Colonic mucosa (tissue), 4 donors: ENCODE data around the gene TMEM120B. TPM values are rescaled to one million over a fixed set of nuclear protein-coding genes. Genes with fewer than 3 reads are reported as not detected.

Experiments
- DNase-seq: peaks from one replicate; pipeline ENCODE4 v3.0.0-alpha.2; 2020
- H3K27ac ChIP-seq: fragments of 200-600 bp; one replicate; pipeline ENCODE4 v1.8.0; 2021
- H3K27me3 ChIP-seq: fragments of 200-600 bp; one replicate; pipeline ENCODE4 v1.8.0; 2021
- H3K36me3 ChIP-seq: fragments of 200-600 bp; one replicate; pipeline ENCODE4 v1.8.0; 2021
- H3K4me1 ChIP-seq: fragments of 200-600 bp; one replicate; pipeline ENCODE4 v1.8.0; 2021; ENCODE audit warnings: mild to moderate bottlenecking
- H3K4me3 ChIP-seq: fragments of 200-600 bp; one replicate; pipeline ENCODE4 v1.8.0; 2021
- H3K9ac ChIP-seq, 2 donors: one replicate each; pipeline ENCODE4 v1.7.0; 2013; ENCODE audit warnings: control low read depth in 2 of 2, low read depth in 2 of 2, low read length in 2 of 2
- H3K9me3 ChIP-seq: fragments of 200-600 bp; one replicate; pipeline ENCODE4 v1.8.0; 2021
- intact Hi-C: fragments of 100-400 bp; cut with DNase I; formaldehyde crosslinking; loops from one replicate; pipeline ENCODE4 v1.14.1; 2022
- total RNA-seq, 2 donors: library from RNA; stranded (reverse); fragmentation: NEBNext Ultra II Directional in 1 of 2; extraction: Animal tissue kit (Norgen Biotek cat#: 25700) in 1 of 2; gene quantifications; one replicate each; pipeline ENCODE4 v1.2.1, GENCODE V29; 2021
- TF ChIP-seq, protein P1 (sequence below): fragments of 200-600 bp; IDR thresholded peaks from one replicate; pipeline ENCODE4 v1.8.0; 2022; ENCODE audit warnings: antibody characterized with exemption, mild to moderate bottlenecking
- donor health status: healthy.
- donor health status: DM: no; HTN: no; CAD: no.
- donor health status: DM: no; HTN: no; CAD: no.

Gene TMEM120B
- total RNA-seq, 2 donors from 2014 or later: 3.9 to 6.5 TPM

- DNase-seq: no peak
- intact Hi-C loops: no loop called here
- Histone ChIP-seq H3K4me1 (no peaks in the 10 kb centered on the region), H3K4me3 (no peak overlapping the region), H3K9ac (no peak overlapping the region), H3K27ac (no peak overlapping the region), H3K9me3 (no peaks in the 10 kb centered on the region), H3K27me3 (no peaks in the 10 kb centered on the region), H3K36me3 (no peaks in the 10 kb centered on the region)
- TF ChIP-seq, protein P1, sequence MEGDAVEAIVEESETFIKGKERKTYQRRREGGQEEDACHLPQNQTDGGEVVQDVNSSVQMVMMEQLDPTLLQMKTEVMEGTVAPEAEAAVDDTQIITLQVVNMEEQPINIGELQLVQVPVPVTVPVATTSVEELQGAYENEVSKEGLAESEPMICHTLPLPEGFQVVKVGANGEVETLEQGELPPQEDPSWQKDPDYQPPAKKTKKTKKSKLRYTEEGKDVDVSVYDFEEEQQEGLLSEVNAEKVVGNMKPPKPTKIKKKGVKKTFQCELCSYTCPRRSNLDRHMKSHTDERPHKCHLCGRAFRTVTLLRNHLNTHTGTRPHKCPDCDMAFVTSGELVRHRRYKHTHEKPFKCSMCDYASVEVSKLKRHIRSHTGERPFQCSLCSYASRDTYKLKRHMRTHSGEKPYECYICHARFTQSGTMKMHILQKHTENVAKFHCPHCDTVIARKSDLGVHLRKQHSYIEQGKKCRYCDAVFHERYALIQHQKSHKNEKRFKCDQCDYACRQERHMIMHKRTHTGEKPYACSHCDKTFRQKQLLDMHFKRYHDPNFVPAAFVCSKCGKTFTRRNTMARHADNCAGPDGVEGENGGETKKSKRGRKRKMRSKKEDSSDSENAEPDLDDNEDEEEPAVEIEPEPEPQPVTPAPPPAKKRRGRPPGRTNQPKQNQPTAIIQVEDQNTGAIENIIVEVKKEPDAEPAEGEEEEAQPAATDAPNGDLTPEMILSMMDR: no peak
Observed at GRCh38 chr12:121750507-121750955, 38.0 kb downstream of the TMEM120B start.

DNA sequence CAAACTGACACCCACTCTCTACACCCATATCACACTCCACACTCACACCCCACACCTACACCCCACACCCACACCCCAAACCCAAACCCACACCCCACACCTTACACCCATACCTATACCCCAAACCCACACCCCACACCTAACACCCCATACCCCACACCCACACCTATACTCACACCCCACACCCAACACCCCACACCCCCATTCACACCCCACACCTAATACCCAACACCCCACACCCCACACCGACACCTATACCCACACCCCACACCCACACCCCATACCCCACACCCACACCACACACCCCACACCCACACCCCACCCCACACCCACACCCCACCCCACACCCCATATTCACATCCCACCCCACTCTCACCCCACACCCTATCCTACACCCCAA is 38.5 kb downstream of the TMEM120B start:
- intact Hi-C loops: no loop called here
- H3K4me3 ChIP-seq: no peak overlapping the region
- H3K27me3 ChIP-seq: no peaks in the 10 kb centered on the region
- no peaks in the 10 kb centered on the region for H3K9me3 ChIP-seq
- no peaks in the 10 kb centered on the region for H3K36me3 ChIP-seq
- H3K27ac ChIP-seq: no peak overlapping the region
- H3K4me1 ChIP-seq: no peaks in the 10 kb centered on the region
- no peak for DNase-seq
- TF ChIP-seq, protein P1: no peak
- no peak overlapping the region for H3K9ac ChIP-seq

GRCh38 chr12:121751749-121752351 is 39.3 kb downstream of the TMEM120B start:
- DNase-seq: no peak
- Histone ChIP-seq H3K27ac (no peak overlapping the region), H3K9ac (no peak overlapping the region), H3K27me3 (no peaks in the 10 kb centered on the region), H3K36me3 (no peaks in the 10 kb centered on the region), H3K4me3 (no peak overlapping the region), H3K9me3 (no peaks in the 10 kb centered on the region), H3K4me1 (no peaks in the 10 kb centered on the region)
- intact Hi-C loops: no loop called here
- TF ChIP-seq, protein P1: no peak

GRCh38 chr12:121753844-121754264 is 41.3 kb downstream of the TMEM120B start:
- H3K27ac ChIP-seq: no peak overlapping the region
- DNase-seq: no peak
- H3K27me3 ChIP-seq: no peaks in the 10 kb centered on the region
- no peaks in the 10 kb centered on the region for H3K36me3 ChIP-seq
- no peaks in the 10 kb centered on the region for H3K9me3 ChIP-seq
- intact Hi-C loops: no loop called here
- no peaks in the 10 kb centered on the region for H3K4me1 ChIP-seq
- TF ChIP-seq, protein P1: no peak
- H3K4me3 ChIP-seq: no peak overlapping the region
- H3K9ac ChIP-seq: peak overlapping the region in 1 of 2 donors; percentile 35

DNA sequence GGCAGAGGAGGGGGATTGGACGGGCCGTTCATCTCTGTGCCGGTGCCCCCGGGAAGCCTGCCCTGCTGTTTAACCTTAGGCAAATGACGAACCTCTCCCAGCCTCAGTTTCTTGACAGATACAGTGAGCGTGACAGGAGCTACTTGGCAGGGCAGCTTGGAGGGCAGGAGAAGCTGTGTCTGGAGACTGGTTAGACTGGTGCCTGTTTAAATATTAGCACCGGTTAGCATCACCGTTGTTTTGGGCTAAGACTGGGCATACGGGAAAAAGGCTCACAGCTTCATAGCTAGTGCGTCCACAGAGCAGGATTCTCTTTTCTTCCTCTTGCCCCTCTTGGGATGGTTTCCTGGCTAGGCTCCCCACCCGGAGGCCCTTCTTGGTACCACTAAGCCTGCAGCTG is 42.3 kb downstream of the TMEM120B start:
- Histone ChIP-seq H3K27ac (no peak overlapping the region), H3K9ac (no peak overlapping the region), H3K36me3 (no peaks in the 10 kb centered on the region), H3K9me3 (no peaks in the 10 kb centered on the region), H3K4me1 (no peaks in the 10 kb centered on the region), H3K27me3 (no peaks in the 10 kb centered on the region), H3K4me3 (no peak overlapping the region)
- TF ChIP-seq, protein P1: no peak
- intact Hi-C loops: no loop called here
- no peak for DNase-seq
